GM18511 (cell line): Measurements from ENCODE around the gene CFAP58.
"Not testable (repeated sequence)": the region's sequence is repeated elsewhere in the genome, so short reads cannot be mapped to it uniquely, and the experiment has no call there.

Experiments used
- ATAC-seq: cut with Tn5 transposase; IDR thresholded peaks from one replicate; pipeline ENCODE4 v1.9.1; 2021; ENCODE audit warnings: mild to moderate bottlenecking, moderate library complexity; ENCODE audit not compliant: unreplicated experiment

CFAP58 gene

GRCh38 chr10:104427989-104428388, 74.4 kb downstream of the CFAP58 start:
- no peak for ATAC-seq

DNA sequence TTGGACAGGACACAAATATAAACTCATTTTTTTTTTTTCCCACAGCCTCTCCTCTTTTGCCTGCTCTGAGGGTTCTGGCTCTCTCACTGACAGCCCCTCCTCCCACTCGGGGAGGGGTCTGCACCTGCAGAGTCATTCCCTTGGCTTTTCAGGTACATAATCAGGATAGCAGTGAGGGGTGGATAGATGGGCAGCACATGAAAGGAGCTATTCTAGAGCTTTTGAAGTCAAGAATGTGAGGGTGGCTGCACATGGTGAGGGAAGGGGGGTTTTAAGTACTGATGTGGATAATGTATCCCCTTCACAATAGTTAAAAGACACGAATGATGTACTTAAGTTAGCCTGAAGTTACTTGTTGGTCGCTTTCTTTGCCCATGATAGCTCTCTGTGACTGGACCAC, 76.2 kb downstream of the CFAP58 start:
- no peak for ATAC-seq

- no peak for ATAC-seq
Observed at GRCh38 chr10:104430360-104430759, 76.7 kb downstream of the CFAP58 start.

DNA sequence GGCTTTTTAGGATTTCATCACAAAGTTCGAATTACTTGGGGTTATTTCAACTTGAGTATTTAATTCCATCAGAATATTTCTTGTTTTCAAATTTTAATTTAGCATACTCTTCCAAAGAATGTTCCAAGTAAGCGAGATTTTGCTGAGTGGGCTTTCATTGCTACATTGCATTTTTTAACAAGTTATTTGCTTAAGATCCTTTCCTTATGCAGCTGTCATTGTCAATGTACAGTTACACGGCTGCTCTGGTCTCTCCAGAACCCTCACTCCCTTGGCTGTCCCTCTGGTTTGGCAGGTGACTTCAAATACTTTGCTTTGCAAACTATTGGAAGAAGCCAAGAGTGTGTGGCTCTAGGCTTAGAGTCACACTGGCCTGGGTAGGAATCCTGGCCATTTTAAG, 80.0 kb downstream of the CFAP58 start:
- no peak for ATAC-seq

DNA sequence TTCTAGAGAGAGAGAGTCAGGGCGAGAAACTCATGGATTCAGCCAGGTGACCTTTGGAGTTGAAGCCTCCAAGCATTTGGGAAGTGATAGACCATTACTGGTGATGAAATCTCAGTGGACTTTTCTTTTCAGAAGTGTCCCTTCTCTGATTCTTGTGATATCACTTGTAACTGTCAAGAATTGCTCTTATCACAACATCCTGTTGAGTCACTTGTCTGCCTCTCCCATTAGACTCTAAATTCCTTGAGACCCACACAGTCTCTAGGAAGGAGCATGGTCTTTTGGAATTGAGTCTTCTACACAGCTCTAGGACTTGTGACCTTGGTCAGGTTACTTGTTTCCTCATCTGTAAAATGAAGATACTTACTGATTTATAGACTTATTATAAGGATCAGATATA, 81.0 kb downstream of the CFAP58 start:
- ATAC-seq, result no peak

GRCh38 chr10:104435822-104436221, 82.2 kb downstream of the CFAP58 start:
- no peak for ATAC-seq

- no peak for ATAC-seq
Observed at GRCh38 chr10:104437226-104437625, 83.6 kb downstream of the CFAP58 start.

DNA sequence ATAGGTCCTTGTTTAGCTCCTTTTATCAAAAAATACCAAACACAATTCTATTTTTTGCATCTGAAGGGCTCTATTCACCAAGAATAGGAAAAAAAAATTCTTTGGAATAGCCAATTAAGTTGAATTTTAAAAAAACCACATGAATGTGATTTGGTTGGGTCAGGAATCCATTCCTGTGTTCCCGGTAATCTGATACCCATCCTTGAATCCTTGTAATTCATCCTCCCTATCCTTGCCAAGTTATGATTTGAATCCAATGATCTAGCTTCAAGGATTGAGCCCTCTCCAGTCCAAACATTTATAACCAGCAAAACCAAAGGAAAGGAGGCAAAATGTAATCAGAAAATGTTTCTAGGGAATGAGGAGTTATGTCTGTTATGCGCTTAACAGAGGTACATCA, 86.6 kb downstream of the CFAP58 start:
- ATAC-seq, result no peak

- ATAC-seq, result no peak
Observed at GRCh38 chr10:104441329-104442000, 87.8 kb downstream of the CFAP58 start.

- no peak for ATAC-seq
Observed at GRCh38 chr10:104445359-104445758, 91.7 kb downstream of the CFAP58 start.

- no peak for ATAC-seq
Observed at GRCh38 chr10:104446151-104446550, 92.5 kb downstream of the CFAP58 start.

- ATAC-seq, result no peak
Observed at GRCh38 chr10:104447331-104447730, 93.7 kb downstream of the CFAP58 start.

GRCh38 chr10:104447906-104448305, 94.3 kb downstream of the CFAP58 start:
- ATAC-seq, result no peak

DNA sequence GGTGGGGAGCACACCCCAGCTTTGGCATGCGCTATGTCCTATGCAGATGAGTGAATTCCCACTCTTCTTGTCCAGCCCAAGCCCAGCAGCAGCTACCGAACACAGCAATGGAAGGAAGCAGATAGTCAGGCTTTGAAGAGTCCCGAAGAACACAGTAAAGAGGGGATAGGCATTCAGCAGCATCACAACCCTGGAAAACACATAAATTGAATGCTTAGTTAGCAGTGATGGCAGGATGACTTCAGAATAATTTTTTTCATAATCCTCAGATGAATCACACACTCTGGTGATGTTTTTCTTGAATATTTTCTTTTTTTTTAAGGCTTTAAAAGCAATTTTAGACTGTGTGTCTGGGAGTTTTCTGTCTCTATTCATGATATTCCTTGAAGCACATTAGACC, 95.8 kb downstream of the CFAP58 start:
- no peak for ATAC-seq

- no peak for ATAC-seq
Observed at GRCh38 chr10:104450490-104450889, 96.9 kb downstream of the CFAP58 start.

- ATAC-seq, result no peak
Observed at GRCh38 chr10:104450954-104451353, 97.3 kb downstream of the CFAP58 start.

GRCh38 chr10:104452977-104453376, 99.3 kb downstream of the CFAP58 start:
- ATAC-seq, result no peak

GRCh38 chr10:104456802-104457542, 103.3 kb downstream of the CFAP58 start:
- ATAC-seq, result peak; percentile 83

DNA sequence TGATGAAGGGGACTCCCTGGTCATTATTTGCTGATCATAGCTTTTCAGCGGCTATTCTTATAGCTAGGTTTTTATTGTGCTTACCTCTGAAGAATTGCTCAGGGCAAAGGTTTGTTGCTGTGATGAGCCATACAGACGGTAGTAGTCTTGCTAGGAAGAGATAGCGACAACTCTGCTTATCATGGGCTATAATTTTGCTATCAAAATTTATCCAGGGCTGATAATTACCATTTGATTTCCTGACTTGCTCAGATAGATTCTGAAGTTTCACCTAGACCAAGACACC, 103.9 kb downstream of the CFAP58 start:
- ATAC-seq, result no peak

DNA sequence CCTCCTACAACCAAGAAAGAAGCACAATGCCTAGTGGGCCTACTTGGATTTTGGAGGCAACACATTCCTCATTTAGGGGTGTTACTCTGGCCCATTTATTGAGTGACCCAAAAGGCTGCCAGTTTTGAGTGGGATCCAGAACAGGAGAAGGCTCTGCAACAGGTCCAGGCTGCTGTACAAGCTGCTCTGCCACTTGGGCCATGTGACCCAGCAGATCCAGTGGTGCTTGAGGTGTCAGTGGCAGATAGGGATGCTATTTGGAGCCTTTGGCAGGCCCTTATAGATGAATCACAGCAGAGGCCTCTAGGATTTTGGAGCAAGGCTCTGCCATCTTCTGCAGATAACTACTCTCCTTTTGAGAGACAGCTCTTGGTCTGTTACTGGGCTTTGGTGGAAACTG, 111.9 kb downstream of the CFAP58 start:
- not testable (repeated sequence) for ATAC-seq

DNA sequence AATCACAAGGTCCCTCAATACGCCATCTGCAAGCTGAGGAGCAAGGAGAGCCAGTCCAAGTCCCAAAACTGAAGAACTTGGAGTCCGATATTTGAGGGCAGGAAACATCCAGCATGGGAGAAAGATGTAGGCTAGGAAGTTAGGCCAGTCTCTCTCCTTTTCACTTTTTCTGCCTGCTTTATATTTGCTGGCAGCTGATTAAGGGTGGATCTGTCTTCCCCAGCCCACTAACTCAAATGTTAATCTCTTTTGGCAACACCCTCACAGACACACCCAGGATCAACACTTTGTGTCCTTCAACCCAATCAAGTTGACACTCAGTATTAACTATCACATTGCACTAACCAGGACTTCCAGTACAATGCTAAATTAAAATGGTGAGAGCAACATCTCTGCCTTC, 115.2 kb downstream of the CFAP58 start:
- ATAC-seq, result not testable (repeated sequence)

DNA sequence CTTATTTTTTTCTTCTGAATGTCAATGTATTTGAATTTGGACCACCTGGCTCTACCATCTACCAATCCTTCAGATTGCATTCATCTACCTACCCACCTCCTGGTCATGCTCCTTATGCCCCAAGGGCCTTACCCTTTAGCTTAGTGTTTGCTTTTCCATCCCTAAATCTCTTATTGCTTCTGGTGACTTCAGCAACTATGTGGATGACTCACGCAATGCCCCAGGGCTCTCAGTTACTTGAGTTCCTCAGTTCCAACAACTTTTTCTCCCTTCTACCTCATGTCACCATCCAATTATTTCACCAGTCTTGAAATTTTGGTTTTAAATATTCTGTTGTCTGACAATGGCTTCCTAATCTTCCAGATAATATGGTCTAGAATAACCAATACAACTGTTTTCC, 118.9 kb downstream of the CFAP58 start:
- no peak for ATAC-seq
